ENCODE measurements around the gene STPG2.

- TF ChIP-seq CTCF (IDR thresholded peaks at IDR 0.05; ENCODE audit: extremely low read depth in 1 of 2, insufficient read depth in 1 of 2, low read depth in 1 of 2, low read length in 2 of 2) (no peak), POLR2A (IDR thresholded peaks at IDR 0.05; ENCODE audit: low read depth, low read length) (no peak)
These were observed 231.1 kb downstream of the STPG2 start for GRCh38 chr4:97912156-97912555.

Data from endothelial cell of umbilical vein (primary cell).